ENCODE data around the gene TUBAL3. TPM values are rescaled to one million over a fixed set of nuclear protein-coding genes. Genes with fewer than 3 reads are reported as not detected.

The TUBAL3 gene
- polyA plus RNA-seq, 2 of the 4 experiments (the other 2 are of a cell fraction), result 0.34 to 1.4 TPM

- no peak for FAIRE-seq
- CTCF ChIA-PET, result interaction anchor here (1.3 to 3.8 kb wide), 4 partner anchors 9 to 175 kb away, joined by 3 to 29 read pairs (median 4); no protein-coding TSS in a partner anchor
- Histone ChIP-seq H3K4me1 (peaks cover 29% of the 10 kb centered on the region; the same call in 2 of the 3 replicates), H3K4me3 (no peak overlapping the region), H3K27ac (no peak overlapping the region), H3K9me3 (no peaks in the 10 kb centered on the region), H3K4me2 (no peak overlapping the region)
- no peak for ATAC-seq
- TF ChIP-seq HOXA7 (CRISPR knock-in tag; IDR thresholded peaks at IDR 0.05), result no peak
- TF ChIP-seq EP300 (IDR thresholded peaks at IDR 0.05), result no peak
- TF ChIP-seq CEBPB (IDR thresholded peaks at IDR 0.05), result no peak
- TF ChIP-seq FOXS1 (CRISPR knock-in tag; IDR thresholded peaks at IDR 0.05), result no peak
- no peak for TF ChIP-seq RAD21 (conservative IDR thresholded peaks at IDR 0.05 in 1 of 2, IDR thresholded peaks at IDR 0.05 in 1 of 2)
- no peak for TF ChIP-seq CHD2 (IDR thresholded peaks at IDR 0.05; ENCODE audit: low read length, partially characterized antibody)
- 92% methylated on average over 13 of the region's 13 CpGs for WGBS (ENCODE audit: missing lambda C conversion rate)
- DNase-seq (ENCODE audit: low read depth in 1 of 2, low spot score in 1 of 2), result no peak
- POLR2A ChIA-PET, result no interaction called here
Observed at GRCh38 chr10:5453749-5454489, 49.3 kb upstream of the TUBAL3 start.

DNA sequence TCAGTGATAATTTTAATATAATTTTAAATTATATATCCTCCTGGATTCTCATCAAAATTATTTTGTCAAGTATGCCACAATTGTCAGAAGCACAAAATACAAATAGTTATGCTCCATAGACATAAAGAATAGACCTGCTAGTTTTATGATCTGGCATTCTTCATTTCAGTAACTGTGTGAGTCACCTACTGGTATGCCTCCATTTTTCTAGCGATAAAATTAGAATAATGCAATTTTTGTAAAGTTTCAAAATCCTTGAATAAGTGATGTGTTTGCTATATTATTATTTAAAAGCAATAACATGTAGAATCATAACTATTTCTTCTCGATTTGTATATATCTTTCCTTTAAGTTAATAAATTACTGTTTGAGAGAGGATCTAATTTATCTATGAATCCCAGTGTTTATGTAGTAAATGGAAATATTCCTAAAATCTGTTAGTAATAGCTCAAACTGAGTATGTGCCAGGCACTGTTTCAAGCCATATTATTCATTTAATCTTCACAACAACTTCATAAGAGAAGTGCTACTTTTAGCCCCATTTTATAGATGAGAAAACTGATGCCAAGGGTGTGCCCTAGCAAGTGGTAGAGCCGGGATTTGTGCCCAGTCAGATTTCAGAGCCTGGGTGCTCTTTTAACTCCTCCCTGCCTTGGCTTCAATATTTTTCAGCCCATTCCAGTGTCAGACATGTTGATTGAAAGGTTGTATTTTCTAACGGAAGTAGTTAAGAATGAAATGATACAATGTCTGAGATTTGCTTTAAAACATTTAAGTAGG, 46.2 kb upstream of the TUBAL3 start:
- DNase-seq (ENCODE audit: low read depth in 1 of 2, low spot score in 1 of 2), result no peak
- H3K4me1 ChIP-seq, result peaks cover 36% of the 10 kb centered on the region
- H3K27ac ChIP-seq, result no peak overlapping the region
- ChIA-PET POLR2A (no interaction called here), CTCF (interaction anchor here (1.2 to 1.3 kb wide), 3 partner anchors 108 to 172 kb away, joined by 3 to 5 read pairs (median 4); no protein-coding TSS in a partner anchor)
- no peak for ATAC-seq
- no peak overlapping the region for H3K4me3 ChIP-seq
- 85% methylated on average over 4 of the region's 4 CpGs for WGBS (ENCODE audit: missing lambda C conversion rate)
- peak overlapping the region; percentile 85 for H3K4me2 ChIP-seq
- TF ChIP-seq CTCF (IDR thresholded peaks at IDR 0.05), result no peak
- no peak for TF ChIP-seq EP300 (IDR thresholded peaks at IDR 0.05)
- no peak for TF ChIP-seq NFE2L2 (conservative IDR thresholded peaks at IDR 0.05; ENCODE audit: low read length)
- TF ChIP-seq FOSL2 (IDR thresholded peaks at IDR 0.05), result no peak
- TF ChIP-seq FOSL2 (CRISPR knock-in tag; IDR thresholded peaks at IDR 0.05), result no peak
- 0 out of 2 replicates have a peak, but pooled peaks have one; percentile 52 for TF ChIP-seq HDAC2 (IDR thresholded peaks at IDR 0.05)
- no peak for FAIRE-seq
- H3K9me3 ChIP-seq, result no peaks in the 10 kb centered on the region

- H3K9me3 ChIP-seq, result no peaks in the 10 kb centered on the region
- 57% methylated on average over 8 of the region's 8 CpGs for WGBS (ENCODE audit: missing lambda C conversion rate)
- POLR2A ChIA-PET, result no interaction called here
- peaks cover 39% of the 10 kb centered on the region for H3K4me1 ChIP-seq
- peak overlapping the region; percentile 64 to 73 for H3K27ac ChIP-seq
- ATAC-seq (peak in 1 of 2 experiments; percentile 28; a peak in 3 of 6 replicates), FAIRE-seq (no peak), DNase-seq (ENCODE audit: low read depth in 1 of 2, low spot score in 1 of 2) (peak in 1 of 2 experiments; percentile 40)
- peak overlapping the region; percentile 85 for H3K4me2 ChIP-seq
- CTCF ChIA-PET, result interaction anchor here (1.2 to 1.3 kb wide), 2 partner anchors 172 to 173 kb away, joined by 3 to 5 read pairs; no protein-coding TSS in a partner anchor
- peak overlapping the region; percentile 61 for H3K4me3 ChIP-seq
- TF ChIP-seq MYC (IDR thresholded peaks at IDR 0.05; ENCODE audit: borderline replicate concordance, low read length) (no peak), CTCF (IDR thresholded peaks at IDR 0.05) (no peak), JUN (IDR thresholded peaks at IDR 0.05) (no peak), NPAS2 (CRISPR knock-in tag; IDR thresholded peaks at IDR 0.05; ENCODE audit: borderline replicate concordance) (no peak), NR3C1 (IDR thresholded peaks at IDR 0.05) (no peak), EHF (CRISPR knock-in tag; IDR thresholded peaks at IDR 0.05) (no peak), FOSB (CRISPR knock-in tag; IDR thresholded peaks at IDR 0.05) (no peak), BHLHE40 (IDR thresholded peaks at IDR 0.05; ENCODE audit: low read depth, low read length) (no peak), HOXB5 (CRISPR knock-in tag; IDR thresholded peaks at IDR 0.05) (no peak), REST (IDR thresholded peaks at IDR 0.05) (no peak)
- TF ChIP-seq, protein P1, sequence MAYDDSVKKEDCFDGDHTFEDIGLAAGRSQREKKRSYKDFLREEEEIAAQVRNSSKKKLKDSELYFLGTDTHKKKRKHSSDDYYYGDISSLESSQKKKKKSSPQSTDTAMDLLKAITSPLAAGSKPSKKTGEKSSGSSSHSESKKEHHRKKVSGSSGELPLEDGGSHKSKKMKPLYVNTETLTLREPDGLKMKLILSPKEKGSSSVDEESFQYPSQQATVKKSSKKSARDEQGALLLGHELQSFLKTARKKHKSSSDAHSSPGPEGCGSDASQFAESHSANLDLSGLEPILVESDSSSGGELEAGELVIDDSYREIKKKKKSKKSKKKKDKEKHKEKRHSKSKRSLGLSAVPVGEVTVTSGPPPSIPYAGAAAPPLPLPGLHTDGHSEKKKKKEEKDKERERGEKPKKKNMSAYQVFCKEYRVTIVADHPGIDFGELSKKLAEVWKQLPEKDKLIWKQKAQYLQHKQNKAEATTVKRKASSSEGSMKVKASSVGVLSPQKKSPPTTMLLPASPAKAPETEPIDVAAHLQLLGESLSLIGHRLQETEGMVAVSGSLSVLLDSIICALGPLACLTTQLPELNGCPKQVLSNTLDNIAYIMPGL (CRISPR knock-in tag; IDR thresholded peaks at IDR 0.05; ENCODE audit: borderline replicate concordance), result no peak
Observed at GRCh38 chr10:5449823-5450222, 45.2 kb upstream of the TUBAL3 start.
